Ecto neural progenitor cell (in vitro differentiated cells): Measurements from ENCODE around the gene RARRES2.
"Not testable (repeated sequence)": the region's sequence is repeated elsewhere in the genome, so short reads cannot be mapped to it uniquely, and the experiment has no call there.

ENCODE experiments used
- DNase-seq: peaks from one replicate; pipeline ENCODE4 v3.0.0-alpha.2; 2018; ENCODE audit warnings: low spot score

Gene RARRES2

GRCh38 chr7:150341263-150342120, at the start of gene RARRES2:
RARRES2 (minus strand) TSS chr7:150341629; CDS start chr7:150340609, 1,020 bp downstream.
- DNase-seq, result no peak

DNA sequence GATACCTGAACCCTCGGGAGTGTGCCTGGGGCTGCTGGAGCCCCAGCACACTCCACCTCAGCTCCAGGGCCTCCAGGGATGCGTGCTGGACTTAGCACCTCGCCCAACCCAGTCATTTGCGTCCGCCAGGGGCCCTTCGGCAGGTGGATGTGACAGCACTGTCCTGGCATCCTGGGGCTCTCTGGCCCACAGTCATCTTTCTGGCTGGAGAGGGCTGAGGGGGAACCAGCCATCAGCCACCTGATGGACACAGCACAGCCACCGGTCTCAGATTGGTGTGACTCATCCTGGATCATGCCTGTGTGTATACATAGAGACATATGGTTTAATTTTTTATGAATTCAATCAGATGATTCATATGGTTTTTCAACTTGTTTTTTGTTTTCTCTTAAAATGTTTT, 48.8 kb upstream of the RARRES2 start:
- DNase-seq, result no peak

DNA sequence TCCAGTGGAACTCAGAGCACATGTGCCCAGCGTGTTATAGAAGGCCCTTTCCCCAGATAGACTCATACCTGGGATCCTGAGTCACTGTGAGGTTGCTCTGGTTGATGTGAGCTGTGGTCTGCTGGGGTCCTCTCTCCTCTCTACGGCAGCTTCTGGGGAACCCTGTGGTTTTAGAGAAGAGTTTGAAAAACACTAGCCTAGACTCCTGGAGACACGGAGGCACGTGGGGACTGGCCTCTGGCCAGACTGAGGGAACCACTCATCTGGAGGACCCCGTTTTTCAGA, 48.0 kb upstream of the RARRES2 start:
- DNase-seq, result no peak

GRCh38 chr7:150388709-150389531, 47.5 kb upstream of the RARRES2 start:
- no peak for DNase-seq

DNA sequence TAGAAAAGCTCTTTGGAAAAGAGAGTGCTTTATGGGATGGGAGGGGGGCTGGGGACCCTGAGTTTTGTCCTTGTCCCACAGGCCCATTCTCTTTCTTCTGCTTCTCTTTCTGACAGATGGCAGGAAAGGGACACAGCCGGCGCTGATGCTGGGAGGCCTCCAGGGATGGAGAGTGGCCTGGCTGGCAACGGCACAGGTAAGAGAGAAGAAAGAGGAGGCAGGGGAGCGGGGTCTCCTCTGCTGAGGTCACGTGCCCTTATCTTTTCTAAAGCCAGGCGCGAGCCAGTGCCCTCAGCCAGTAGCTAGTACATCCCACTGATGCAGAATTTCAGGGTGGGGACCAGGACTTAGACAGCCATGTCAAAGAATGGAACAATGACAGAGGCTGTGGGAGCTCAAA, 46.9 kb upstream of the RARRES2 start:
- DNase-seq, result no peak

DNA sequence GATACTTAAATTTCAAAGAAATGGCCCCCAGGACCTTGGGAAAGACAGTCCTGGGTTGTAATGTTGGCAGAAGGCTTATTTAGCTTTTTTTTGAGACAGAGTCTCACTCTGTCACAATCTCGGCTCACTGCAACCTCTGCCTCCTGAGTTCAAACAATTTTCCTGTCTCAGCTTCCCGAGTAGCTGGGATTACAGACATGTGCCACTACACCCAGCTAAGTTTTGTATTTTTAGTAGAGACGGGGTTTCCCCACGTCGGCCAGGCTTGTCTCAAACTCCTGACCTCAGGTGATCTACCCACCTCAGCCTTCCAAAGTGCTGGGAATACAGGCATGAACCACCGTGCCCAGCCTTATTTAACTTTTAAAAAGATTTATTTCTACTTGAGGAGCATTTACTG, 44.5 kb upstream of the RARRES2 start:
- not testable (repeated sequence) for DNase-seq

DNA sequence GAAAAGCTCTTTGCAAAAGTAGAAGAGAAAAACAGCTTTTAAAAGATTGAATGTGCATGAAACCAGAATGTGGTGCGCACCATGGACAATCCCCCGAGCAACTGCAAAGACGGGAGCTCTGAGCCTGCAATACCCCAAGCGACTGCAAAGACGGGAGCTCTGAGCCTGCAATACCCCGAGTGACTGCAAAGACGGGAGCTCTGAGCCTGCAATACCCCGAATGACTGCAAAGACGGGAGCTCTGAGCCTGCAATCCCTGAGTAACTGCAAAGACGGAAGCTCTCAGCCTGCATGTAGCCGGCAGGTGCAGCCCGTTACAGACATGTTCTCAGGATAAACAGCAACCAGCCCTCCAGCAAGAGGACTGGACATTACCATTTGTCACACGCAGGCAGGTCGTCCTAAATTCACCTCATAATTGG, 43.9 kb upstream of the RARRES2 start:
- no peak for DNase-seq

DNA sequence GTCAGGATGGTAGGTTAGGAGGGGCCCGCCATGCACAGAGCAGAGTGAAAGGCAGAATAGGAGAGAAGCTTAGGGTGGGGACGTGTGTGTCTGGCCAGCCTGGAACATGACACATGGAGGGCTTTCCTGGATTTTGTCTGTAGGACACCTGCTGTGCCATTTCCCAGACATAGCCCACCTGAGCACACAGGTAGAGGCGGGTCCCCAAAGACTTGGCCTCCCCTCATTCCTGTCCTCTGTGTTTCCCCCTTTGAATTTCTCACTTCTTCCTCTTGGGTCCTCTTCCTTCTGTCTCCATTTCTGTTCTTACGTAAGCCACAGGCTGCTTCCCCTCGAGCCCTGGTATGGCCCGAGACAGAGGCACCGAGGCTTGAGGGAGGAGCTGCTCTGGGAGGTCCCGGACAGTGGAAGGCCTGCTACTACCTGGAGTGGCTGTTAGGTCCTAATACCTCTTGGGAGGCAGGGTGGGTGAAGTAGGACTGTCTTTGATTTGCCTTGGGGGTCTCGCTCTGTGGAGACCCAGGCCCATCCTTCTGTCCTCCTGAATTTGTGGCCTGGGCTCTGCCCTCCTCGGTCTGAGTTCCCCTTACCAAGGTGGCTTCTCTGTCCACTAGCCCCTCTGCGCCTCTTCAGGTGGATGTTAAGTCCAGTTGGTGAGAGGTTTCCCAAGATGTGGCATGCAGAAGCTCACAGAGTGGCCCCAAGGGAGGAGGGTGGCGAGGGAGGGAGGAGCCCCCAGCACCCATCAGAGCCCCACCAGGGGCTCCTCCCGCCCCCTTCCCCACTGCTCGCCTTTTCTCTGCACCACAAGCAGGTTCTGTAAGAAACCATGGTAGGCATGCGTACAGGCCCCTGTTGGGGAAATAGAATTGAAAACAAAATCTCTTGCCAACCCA, 43.2 kb upstream of the RARRES2 start:
- DNase-seq, result no peak

DNA sequence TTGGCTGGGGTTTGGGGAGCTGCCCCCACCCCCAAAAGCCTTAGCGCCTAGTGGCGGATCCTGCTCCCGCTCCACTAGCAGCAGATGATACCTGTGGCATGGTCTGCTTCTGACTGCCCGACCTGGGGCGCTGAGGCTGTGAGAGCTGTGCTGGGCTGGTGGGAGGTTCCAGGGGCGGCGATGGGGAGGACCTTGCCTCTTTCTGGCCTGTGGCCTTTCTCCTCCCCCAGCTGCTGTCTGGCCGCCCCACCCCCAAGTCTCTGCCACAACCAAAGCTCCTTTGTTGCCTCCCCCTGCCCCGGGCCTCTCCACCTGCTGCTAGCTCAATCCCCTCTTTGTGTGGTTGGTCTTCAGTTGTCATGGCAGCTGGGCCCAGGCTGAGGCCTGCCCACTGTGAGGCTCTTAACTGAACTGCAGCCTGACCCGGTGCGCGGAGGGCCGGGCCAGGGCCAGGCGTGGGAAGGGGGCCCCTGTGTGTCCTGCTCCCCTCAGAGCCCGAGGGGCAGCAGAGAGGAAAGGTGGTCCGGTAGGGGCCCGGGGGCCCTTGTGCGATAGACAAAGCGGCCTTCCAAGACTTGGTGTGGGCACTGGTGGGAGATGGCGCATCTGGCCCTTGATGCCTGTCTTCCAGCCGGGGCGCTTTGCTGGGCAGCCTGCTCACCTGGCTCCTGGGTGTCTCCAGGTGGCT, 42.4 kb upstream of the RARRES2 start:
- peak; percentile 97 for DNase-seq

DNA sequence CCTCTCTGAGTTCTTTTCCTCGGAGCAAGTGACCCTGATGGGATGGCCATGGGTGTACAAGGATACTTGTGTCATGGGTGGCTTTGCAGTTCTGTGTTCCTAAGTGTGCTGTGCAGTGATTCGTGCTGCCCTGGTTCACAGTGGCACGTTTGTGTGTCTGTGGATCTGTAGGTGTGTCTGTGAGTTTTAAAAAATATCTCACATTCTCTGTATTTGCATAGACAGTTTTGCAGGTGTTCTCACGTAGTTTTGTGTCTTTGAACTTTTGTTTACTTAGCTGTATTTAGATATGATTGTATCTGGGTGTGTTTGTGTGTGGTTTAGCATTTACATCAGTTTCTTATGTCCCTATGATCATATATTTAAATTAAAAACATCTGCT, 41.4 kb upstream of the RARRES2 start:
- no peak for DNase-seq

DNA sequence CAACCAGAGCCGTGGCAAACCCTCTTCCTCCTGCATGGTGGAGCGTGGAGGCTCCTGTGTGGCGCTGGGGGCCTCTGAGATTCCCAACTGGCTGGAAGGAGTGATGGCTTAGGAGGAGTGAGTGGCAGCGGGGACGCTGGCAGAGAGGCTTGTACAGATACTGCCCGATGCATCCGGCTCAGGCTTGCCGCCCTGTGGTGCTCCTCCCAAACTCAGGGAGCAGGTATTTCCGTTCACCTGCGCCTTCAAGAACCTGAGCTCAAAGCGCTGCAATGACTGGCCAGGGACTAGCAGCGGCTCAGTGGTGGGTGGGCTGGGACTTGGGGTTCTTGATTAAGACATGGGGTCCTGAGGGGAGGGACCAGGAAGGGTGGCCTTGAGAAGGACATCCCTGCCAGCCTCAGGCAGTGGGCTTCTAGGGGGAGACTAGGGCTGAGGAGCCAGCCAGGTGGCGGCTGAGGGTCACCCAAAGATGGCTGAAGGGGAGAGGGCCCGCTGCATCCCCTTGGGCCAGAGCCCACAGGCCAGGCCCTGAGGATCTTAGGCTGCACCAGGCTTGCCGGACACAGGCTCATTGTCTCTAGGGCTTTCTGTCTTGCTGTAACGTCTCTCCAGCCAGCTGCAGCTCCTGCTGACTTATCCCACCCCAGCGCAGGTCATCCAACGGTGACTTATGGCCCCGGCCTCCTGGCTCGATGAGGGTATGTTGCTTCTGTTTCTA, 40.9 kb upstream of the RARRES2 start:
- DNase-seq, result peak; percentile 57

DNA sequence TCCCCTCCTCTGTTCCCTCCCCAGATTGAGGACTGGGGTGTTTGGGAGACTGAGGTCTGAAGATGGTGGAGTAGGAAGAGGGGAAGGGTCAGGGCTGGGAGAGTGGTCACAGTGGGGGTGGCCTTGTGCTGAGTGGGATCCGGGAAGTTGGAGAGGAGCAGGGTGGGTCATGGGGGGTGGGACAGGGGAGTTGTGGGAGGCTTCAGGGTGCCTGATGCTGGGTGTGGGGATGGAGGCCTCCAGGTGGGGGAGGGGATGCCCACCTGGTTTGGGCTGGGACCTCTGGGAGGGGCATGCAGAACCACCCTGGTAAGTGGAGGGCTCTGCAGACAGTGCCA, 40.3 kb upstream of the RARRES2 start:
- no peak for DNase-seq

- peak; percentile 40 for DNase-seq
These were observed 39.7 kb upstream of the RARRES2 start for GRCh38 chr7:150381096-150381495.

GRCh38 chr7:150380463-150380862, 39.0 kb upstream of the RARRES2 start:
- no peak for DNase-seq

- DNase-seq, result no peak
These were observed 38.3 kb upstream of the RARRES2 start for GRCh38 chr7:150379441-150380379.

DNA sequence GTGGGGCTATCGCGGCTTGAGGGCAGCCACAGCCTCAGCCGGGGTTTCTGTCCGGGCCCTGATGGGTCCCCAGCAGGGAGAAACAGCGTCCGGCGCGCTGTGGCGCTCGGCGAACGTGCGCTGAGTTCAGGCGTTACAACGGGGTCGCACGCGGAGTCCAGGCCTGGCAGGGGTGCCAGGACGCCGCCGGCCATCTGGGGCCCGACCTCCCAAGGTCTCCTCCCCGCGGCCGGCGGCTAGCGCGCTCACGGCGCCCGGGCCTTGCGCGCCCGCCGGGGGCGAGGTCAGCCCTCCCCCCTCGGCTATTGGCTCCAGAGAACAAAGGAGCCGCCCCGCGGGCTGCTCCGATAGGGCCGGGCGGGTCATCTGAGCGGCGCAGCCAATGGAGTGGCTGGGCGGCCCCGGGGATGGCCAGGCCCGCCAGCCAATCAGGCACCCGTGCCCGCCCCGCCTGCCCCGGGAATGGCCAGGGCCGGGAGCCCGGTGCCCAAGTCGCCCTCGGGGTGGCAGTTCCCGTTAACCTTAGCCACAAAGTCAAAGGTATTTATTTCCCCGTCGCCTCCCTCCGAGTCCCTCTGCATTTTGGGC, 37.5 kb upstream of the RARRES2 start, which contains the start of gene ZNF775:
TSS of gene ZNF775 (plus strand) at position 478 of the 588 bp plus-strand sequence. CDS start 9,141 bp downstream, outside the sequence.
- DNase-seq, result peak; percentile 97

DNA sequence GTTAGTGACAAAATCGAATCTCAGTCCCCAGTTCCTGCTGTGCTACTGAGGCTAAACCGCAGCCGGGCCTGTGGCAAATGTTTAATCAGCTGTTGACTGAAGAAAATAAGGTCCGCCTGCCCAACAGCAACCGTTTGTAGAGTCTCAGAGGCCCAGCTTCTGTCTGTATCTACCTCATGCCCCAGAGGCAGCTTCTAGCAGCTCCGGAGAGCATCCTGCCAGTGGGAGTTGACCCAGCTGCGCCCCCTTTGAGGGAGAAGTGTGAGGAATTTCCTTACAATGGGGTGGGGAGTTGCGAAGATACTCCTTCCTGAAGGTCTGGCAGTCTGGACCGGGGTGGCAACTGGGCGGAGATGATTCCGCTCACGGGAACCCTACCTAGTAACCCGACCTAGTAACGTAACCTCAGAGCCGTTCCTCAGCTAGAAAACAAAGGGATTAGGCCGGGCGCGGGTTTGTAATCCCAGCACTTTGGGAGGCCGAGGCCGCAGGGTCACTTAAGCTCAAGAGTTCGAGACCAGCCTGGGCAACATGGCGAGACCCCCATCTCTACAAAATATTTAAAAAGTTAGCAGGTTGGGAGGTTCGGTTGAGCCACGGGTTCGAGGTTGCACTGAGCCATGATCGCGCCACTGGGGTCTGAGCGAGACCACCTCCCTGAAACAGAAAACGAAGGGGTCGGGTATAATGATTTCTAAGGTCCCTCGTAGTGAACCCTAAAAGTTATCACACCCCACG, 36.9 kb upstream of the RARRES2 start:
- peak; percentile 89 for DNase-seq

- DNase-seq, result no peak
These were observed 36.2 kb upstream of the RARRES2 start for GRCh38 chr7:150377635-150378034.

DNA sequence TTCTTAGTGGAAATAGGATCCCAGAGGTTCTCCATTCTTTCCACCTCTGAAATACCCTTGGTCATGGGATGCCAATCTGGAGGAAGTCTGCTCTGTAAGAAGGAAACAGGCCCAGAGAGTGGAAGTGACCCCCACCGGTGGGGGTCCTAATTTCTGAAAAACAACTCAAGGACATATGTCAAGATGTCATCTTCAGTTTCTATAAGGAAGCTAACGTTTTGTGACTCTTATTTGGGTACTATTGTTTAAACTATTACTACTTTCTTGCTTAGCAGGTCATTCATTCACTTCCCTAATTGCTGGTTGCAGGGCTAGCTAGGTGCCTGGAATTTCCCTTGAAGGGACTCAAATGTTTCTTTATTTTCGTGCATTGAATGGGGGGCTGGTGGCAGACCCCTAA, 35.8 kb upstream of the RARRES2 start:
- DNase-seq, result no peak
